Peyer's patch (tissue), 4 donors: ENCODE results near the gene RHOD.

Experiments used
- CTCF ChIP-seq, 6 experiments: fragments of 450-650 bp in 4 of 6; fragments of 200-600 bp in 2 of 6; sonication (generic) in 1 of 6; IDR thresholded peaks; one replicate each; pipeline ENCODE4 v1.5.1; 2017 to 2019; ENCODE audit warnings: antibody characterized with exemption in 6 of 6, mild to moderate bottlenecking in 3 of 6, moderate library complexity in 1 of 6
- POLR2A ChIP-seq, 2 donors: fragments of 450-650 bp; IDR thresholded peaks; one replicate each; pipeline ENCODE4 v1.5.1; 2017; ENCODE audit warnings: antibody characterized with exemption in 2 of 2, mild to moderate bottlenecking in 2 of 2, moderate library complexity in 2 of 2

GRCh38 chr11:67015048-67015447 lies 41.6 kb upstream of the RHOD start:
- TF ChIP-seq CTCF (IDR thresholded peaks at IDR 0.05) (no peak), POLR2A (IDR thresholded peaks at IDR 0.05) (no peak)
